HEK293 (cell line): ENCODE data around the gene ZNF608.

ENCODE experiments used
- CTCF ChIA-PET: fragments of 350-600 bp; formaldehyde crosslinking; extraction: SDS; loops from one replicate; lab custom pipeline; 2021; ENCODE audit warnings: antibody characterized with exemption; lab: Yijun Ruan, JAX
- POLR2A ChIA-PET: fragments of 300-600 bp; formaldehyde crosslinking; extraction: SDS; loops from one replicate; lab custom pipeline; 2020; ENCODE audit warnings: antibody characterized with exemption, inconsistent platforms; lab: Yijun Ruan, JAX
- H3K27ac ChIP-seq: fragments of 200-500 bp; sonication (Bioruptor generic); 2 replicates; pipeline ENCODE4 v1.5.1; 2014; ENCODE audit warnings: low read depth, low read length, control low read depth, inconsistent platforms; ENCODE audit errors: extremely low read depth
- H3K36me3 ChIP-seq, 2 experiments: fragments of 200-500 bp in 1 of 2; sonication (Bioruptor generic) in 1 of 2; 1 replicate in 1 of 2; 2 replicates in 1 of 2; pipeline ENCODE4 v1.5.1; 2014 to 2017; ENCODE audit warnings: inconsistent platforms in 2 of 2, low read length in 2 of 2; ENCODE audit not compliant: control insufficient read depth in 2 of 2, insufficient read depth in 1 of 2
- H3K4me1 ChIP-seq: fragments of 200-500 bp; sonication (Bioruptor generic); 2 replicates; pipeline ENCODE4 v1.5.1; 2014; ENCODE audit warnings: mild to moderate bottlenecking, low read length, inconsistent platforms; ENCODE audit not compliant: control insufficient read depth, insufficient read depth
- H3K4me3 ChIP-seq: 2 replicates; pipeline ENCODE4 v1.5.1; 2011; ENCODE audit warnings: low read depth, mild to moderate bottlenecking, control low read depth, low read length, moderate library complexity
- H3K9me3 ChIP-seq: fragments of 200-500 bp; sonication (Bioruptor generic); 2 replicates; pipeline ENCODE4 v1.5.1; 2014; ENCODE audit warnings: low read depth, low read length, inconsistent platforms; ENCODE audit not compliant: control insufficient read depth, insufficient read depth
- ATF2 ChIP-seq: fragments of 450-650 bp; formaldehyde crosslinking; IDR thresholded peaks from 2 replicates; pipeline ENCODE4 v1.5.1; 2016; ENCODE audit warnings: missing biosample characterization, missing genetic modification characterization, low read depth
- HOXD13 ChIP-seq: sonication (generic); formaldehyde crosslinking; IDR thresholded peaks from 2 replicates; pipeline ENCODE4 v1.8.0; 2022; ENCODE audit warnings: missing genetic modification reagents, borderline replicate concordance
- MYNN ChIP-seq: fragments of 450-650 bp; formaldehyde crosslinking; IDR thresholded peaks from 2 replicates; pipeline ENCODE4 v1.5.1; 2016; ENCODE audit warnings: missing biosample characterization, missing genetic modification characterization, borderline replicate concordance
- PATZ1 ChIP-seq: fragments of 450-650 bp; formaldehyde crosslinking; IDR thresholded peaks from 2 replicates; pipeline ENCODE4 v1.5.1; 2016; ENCODE audit warnings: missing biosample characterization, missing genetic modification characterization
- PRDM6 ChIP-seq: fragments of 450-650 bp; formaldehyde crosslinking; IDR thresholded peaks from 2 replicates; pipeline ENCODE4 v1.5.1; 2017; ENCODE audit warnings: missing biosample characterization, missing genetic modification characterization
- YY2 ChIP-seq: fragments of 450-650 bp; formaldehyde crosslinking; IDR thresholded peaks from 2 replicates; pipeline ENCODE4 v1.5.1; 2016; ENCODE audit warnings: missing biosample characterization, missing genetic modification characterization
- ZBTB1 ChIP-seq: fragments of 450-650 bp; formaldehyde crosslinking; IDR thresholded peaks from 2 replicates; pipeline ENCODE4 v1.5.1; 2016; ENCODE audit warnings: missing biosample characterization, missing genetic modification characterization
- ZBTB21 ChIP-seq: fragments of 450-650 bp; formaldehyde crosslinking; IDR thresholded peaks from 2 replicates; pipeline ENCODE4 v1.5.1; 2017; ENCODE audit warnings: missing biosample characterization, missing genetic modification characterization
- ZFP3 ChIP-seq: fragments of 450-650 bp; formaldehyde crosslinking; IDR thresholded peaks from 2 replicates; pipeline ENCODE4 v1.5.1; 2016; ENCODE audit warnings: low read depth, missing biosample characterization, missing genetic modification characterization
- ZNF10 ChIP-seq: fragments of 450-650 bp; formaldehyde crosslinking; IDR thresholded peaks from 2 replicates; pipeline ENCODE4 v1.5.1; 2017; ENCODE audit warnings: missing biosample characterization, missing genetic modification characterization
- ZNF121 ChIP-seq: fragments of 450-650 bp; formaldehyde crosslinking; IDR thresholded peaks from 2 replicates; pipeline ENCODE4 v1.5.1; 2016; ENCODE audit warnings: missing biosample characterization, missing genetic modification characterization
- ZNF138 ChIP-seq: fragments of 450-650 bp; formaldehyde crosslinking; IDR thresholded peaks from 2 replicates; pipeline ENCODE4 v1.5.1; 2016; ENCODE audit warnings: missing biosample characterization, missing genetic modification characterization, borderline replicate concordance
- ZNF140 ChIP-seq: fragments of 450-650 bp; formaldehyde crosslinking; IDR thresholded peaks from 2 replicates; pipeline ENCODE4 v1.5.1; 2016; ENCODE audit warnings: missing biosample characterization, missing genetic modification characterization
- ZNF335 ChIP-seq: fragments of 450-650 bp; formaldehyde crosslinking; conservative IDR thresholded peaks from 2 replicates; pipeline ENCODE4 v1.5.1; 2016; ENCODE audit warnings: missing biosample characterization, missing genetic modification characterization
- ZNF398 ChIP-seq: fragments of 450-650 bp; formaldehyde crosslinking; IDR thresholded peaks from 2 replicates; pipeline ENCODE4 v1.5.1; 2017; ENCODE audit warnings: missing biosample characterization, missing genetic modification characterization
- ZNF561 ChIP-seq: fragments of 450-650 bp; IDR thresholded peaks from 2 replicates; pipeline ENCODE4 v1.5.1; 2018; ENCODE audit warnings: missing biosample characterization, missing genetic modification characterization, borderline replicate concordance
- ZNF571 ChIP-seq: fragments of 450-650 bp; formaldehyde crosslinking; IDR thresholded peaks from 2 replicates; pipeline ENCODE4 v1.5.0; 2017; ENCODE audit warnings: missing biosample characterization, missing genetic modification characterization
- ZNF585B ChIP-seq: fragments of 450-650 bp; formaldehyde crosslinking; IDR thresholded peaks from 2 replicates; pipeline ENCODE4 v1.5.1; 2016; ENCODE audit warnings: missing biosample characterization, missing genetic modification characterization
- ZNF596 ChIP-seq: fragments of 450-650 bp; IDR thresholded peaks from 2 replicates; pipeline ENCODE4 v1.5.0; 2018; ENCODE audit warnings: missing biosample characterization, mild to moderate bottlenecking, missing genetic modification characterization, moderate library complexity
- ZNF629 ChIP-seq: fragments of 450-650 bp; formaldehyde crosslinking; IDR thresholded peaks from 2 replicates; pipeline ENCODE4 v1.5.1; 2017; ENCODE audit warnings: missing biosample characterization, missing genetic modification characterization
- ZNF664 ChIP-seq: fragments of 450-650 bp; formaldehyde crosslinking; IDR thresholded peaks from 2 replicates; pipeline ENCODE4 v1.5.1; 2016; ENCODE audit warnings: missing biosample characterization, missing genetic modification characterization
- ZNF747 ChIP-seq: fragments of 450-650 bp; formaldehyde crosslinking; IDR thresholded peaks from 2 replicates; pipeline ENCODE4 v1.5.1; 2016; ENCODE audit warnings: missing biosample characterization, missing genetic modification characterization
- ZNF76 ChIP-seq: fragments of 450-650 bp; formaldehyde crosslinking; IDR thresholded peaks from 2 replicates; pipeline ENCODE4; 2016; ENCODE audit warnings: low read depth, missing biosample characterization, missing genetic modification characterization, borderline replicate concordance
- ZNF837 ChIP-seq: fragments of 450-650 bp; formaldehyde crosslinking; IDR thresholded peaks from 2 replicates; pipeline ENCODE4 v1.5.1; 2016; ENCODE audit warnings: missing biosample characterization, missing genetic modification characterization

The ZNF608 gene

GRCh38 chr5:124712731-124713305, 33.6 kb downstream of the ZNF608 start (continued):
- no peak for TF ChIP-seq PATZ1
- no peak for TF ChIP-seq ZNF121
- no peak for TF ChIP-seq ZNF138 (tag by site-specific recombination)
- TF ChIP-seq ZNF140 (tag by site-specific recombination), result no peak
- TF ChIP-seq HOXD13 (CRISPR knock-in tag), result no peak
- 0 out of 2 replicates have a peak, but pooled peaks have one; percentile 17 for TF ChIP-seq ZNF335 (tag by site-specific recombination)

GRCh38 chr5:124708086-124708485, 38.4 kb downstream of the ZNF608 start:
- no peak overlapping the region for H3K4me3 ChIP-seq
- H3K9me3 ChIP-seq, result no peaks in the 10 kb centered on the region
- ChIA-PET CTCF (no interaction called here), POLR2A (no interaction called here)
- no peaks in the 10 kb centered on the region for H3K36me3 ChIP-seq
- peaks cover 59% of the 10 kb centered on the region for H3K4me1 ChIP-seq
- TF ChIP-seq ZNF596 (tag by site-specific recombination) (no peak), PRDM6 (peak; percentile 75), ZBTB1 (no peak), ZNF561 (no peak), ZFP3 (tag by site-specific recombination) (no peak)
- H3K27ac ChIP-seq, result peak overlapping the region; percentile 27; the same call in 1 of the 2 replicates

GRCh38 chr5:124707520-124707919, 38.9 kb downstream of the ZNF608 start:
- peaks cover 60% of the 10 kb centered on the region for H3K4me1 ChIP-seq
- ChIA-PET POLR2A (no interaction called here), CTCF (interaction anchor here (0.6 kb wide), 1 partner anchor 16 kb away, joined by 4 read pairs; no protein-coding TSS in a partner anchor)
- no peaks in the 10 kb centered on the region for H3K9me3 ChIP-seq
- no peaks in the 10 kb centered on the region for H3K36me3 ChIP-seq
- H3K27ac ChIP-seq, result peak overlapping the region; percentile 98
- H3K4me3 ChIP-seq, result no peak overlapping the region
- TF ChIP-seq ZNF10 (tag by site-specific recombination) (0 out of 2 replicates have a peak, but pooled peaks have one; percentile 28), ZNF561 (no peak), ATF2 (tag by site-specific recombination) (peak; percentile 93), ZNF664 (peak; percentile 5; the same call in 1 of the 2 replicates), ZBTB21 (tag by site-specific recombination) (0 out of 2 replicates have a peak, but pooled peaks have one; percentile 32), ZNF76 (tag by site-specific recombination) (no peak), ZNF585B (tag by site-specific recombination) (no peak), ZNF398 (tag by site-specific recombination) (no peak), ZNF747 (no peak), MYNN (tag by site-specific recombination) (peak; percentile 89), ZNF837 (no peak), ZNF571 (tag by site-specific recombination) (no peak), ZNF629 (tag by site-specific recombination) (peak; percentile 78), YY2 (no peak)
